Stimulated activated memory B cell treated with anti-CD40 and anti-IgM and Interleukin-4, amounts not matched to agents 10 μg/mL and 1 μg/mL and 100 μg/mL, for 72 hours (primary cell): ENCODE results near the gene CTTNBP2.

ENCODE experiments used
- ATAC-seq: fragments of 150-1000 bp; cut with Tn5 transposase; 2 replicates; pipeline ENCODE4 v1.10.0; 2021
- H3K27ac Mint-ChIP-seq: one replicate; pipeline ENCODE4 v1.8.0; 2022; ENCODE audit warnings: mild to moderate bottlenecking, mixed read lengths
- H3K27me3 Mint-ChIP-seq: one replicate; pipeline ENCODE4 v1.8.0; 2022; ENCODE audit warnings: mixed read lengths
- H3K36me3 Mint-ChIP-seq: one replicate; pipeline ENCODE4 v1.8.0; 2022; ENCODE audit warnings: mixed read lengths
- H3K4me1 Mint-ChIP-seq: one replicate; pipeline ENCODE4 v1.8.0; 2022; ENCODE audit warnings: mixed read lengths
- H3K4me3 Mint-ChIP-seq: one replicate; pipeline ENCODE4 v1.8.0; 2022; ENCODE audit warnings: mild to moderate bottlenecking, moderate library complexity, mixed read lengths
- H3K9me3 Mint-ChIP-seq: one replicate; pipeline ENCODE4 v1.8.0; 2022; ENCODE audit warnings: mixed read lengths

CTTNBP2 gene

DNA sequence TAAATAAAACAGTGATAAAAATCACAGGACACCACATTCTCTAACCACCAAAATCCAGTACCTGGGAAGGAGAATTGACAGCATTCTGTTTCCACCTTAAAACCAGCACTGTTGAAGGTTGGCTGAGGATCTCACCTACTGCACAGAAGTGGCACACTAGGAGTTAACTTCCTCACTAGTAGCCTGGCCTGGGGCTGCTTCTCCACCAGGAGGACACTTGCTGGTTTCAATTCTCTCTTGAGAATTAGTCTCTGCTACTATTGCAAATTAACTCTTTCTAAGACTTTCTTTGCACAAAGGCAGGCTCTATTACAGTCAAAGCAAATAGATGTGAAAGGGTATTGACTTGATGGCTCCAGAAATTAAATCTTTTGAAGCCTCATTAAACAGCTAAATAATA, 2.3 kb upstream of the CTTNBP2 start:
- ATAC-seq: no peak
- Mint-ChIP-seq H3K4me3 (no peak overlapping the region), H3K4me1 (peaks cover 16% of the 10 kb centered on the region), H3K27me3 (peaks cover 36% of the 10 kb centered on the region), H3K27ac (no peak overlapping the region), H3K9me3 (peaks cover 2% of the 10 kb centered on the region), H3K36me3 (no peaks in the 10 kb centered on the region)

DNA sequence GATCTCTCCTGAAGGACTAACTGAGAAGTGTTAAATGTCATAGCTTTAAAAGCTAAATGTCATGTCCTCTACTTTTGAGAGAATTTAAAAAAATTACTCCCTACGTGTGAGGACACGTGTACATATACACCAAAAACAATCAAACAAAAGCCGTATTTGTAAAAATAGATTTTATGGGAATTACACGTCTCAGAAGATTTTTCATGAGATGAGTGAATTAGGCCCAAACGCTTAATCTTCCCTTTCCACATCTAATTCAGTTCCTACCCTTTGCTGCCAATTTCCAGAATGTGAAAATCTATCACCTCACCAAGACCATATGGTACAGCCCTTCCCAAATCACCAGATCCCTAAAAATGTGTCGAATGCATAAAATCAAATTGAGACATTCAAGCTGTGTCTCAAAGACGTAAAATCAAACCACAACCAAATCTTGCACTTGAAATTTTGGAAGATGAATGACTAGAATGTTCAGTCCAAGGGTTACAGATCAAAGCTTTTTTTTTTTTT, 1.0 kb upstream of the CTTNBP2 start:
- Mint-ChIP-seq H3K4me3 (peak overlapping the region; percentile 70), H3K4me1 (peaks cover 16% of the 10 kb centered on the region), H3K36me3 (no peaks in the 10 kb centered on the region), H3K27me3 (peaks cover 36% of the 10 kb centered on the region), H3K9me3 (peaks cover 2% of the 10 kb centered on the region), H3K27ac (no peak overlapping the region)
- ATAC-seq: no peak

DNA sequence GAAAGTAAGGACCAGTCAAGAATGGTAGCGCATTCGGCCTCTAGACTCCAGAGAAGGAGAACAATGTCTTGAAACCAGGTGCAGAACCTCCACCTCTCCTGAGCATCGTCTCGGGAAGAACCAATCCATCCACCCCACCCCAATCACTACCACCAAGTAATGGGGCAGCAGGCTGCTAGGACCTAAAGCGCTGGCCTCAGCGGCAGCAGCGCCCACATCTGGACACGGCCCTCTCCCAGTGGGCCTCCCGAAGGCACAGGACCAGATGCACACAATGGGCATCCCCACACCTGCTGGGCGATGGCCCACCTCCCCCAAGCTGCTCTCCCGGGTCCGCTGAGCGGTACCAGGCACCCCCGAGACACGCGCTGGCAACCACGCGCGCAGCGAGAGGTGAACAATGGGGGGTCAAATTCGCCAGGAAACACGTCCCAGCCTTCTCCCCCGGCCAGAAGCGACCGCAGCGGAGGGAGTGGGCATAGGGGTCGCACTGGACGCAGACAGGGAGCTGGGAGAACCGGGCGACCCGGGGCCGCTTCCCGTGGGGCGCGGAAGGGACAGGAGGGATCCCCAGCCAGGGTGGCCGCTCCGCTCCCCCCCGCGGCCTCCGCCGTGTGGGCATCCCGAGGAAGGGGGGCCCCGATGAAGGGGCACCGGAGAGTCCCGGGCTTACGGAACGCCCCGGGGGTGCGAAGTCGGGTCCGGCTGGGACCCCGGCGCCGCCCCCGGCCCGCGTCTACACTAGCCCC, 506 bp downstream of the CTTNBP2 start:
- ATAC-seq: peak; percentile 61
- no peak overlapping the region for H3K27ac Mint-ChIP-seq
- H3K9me3 Mint-ChIP-seq: peaks cover 2% of the 10 kb centered on the region
- peaks cover 16% of the 10 kb centered on the region for H3K4me1 Mint-ChIP-seq
- H3K4me3 Mint-ChIP-seq: peak overlapping the region; percentile 27
- peaks cover 36% of the 10 kb centered on the region for H3K27me3 Mint-ChIP-seq
- H3K36me3 Mint-ChIP-seq: no peaks in the 10 kb centered on the region

DNA sequence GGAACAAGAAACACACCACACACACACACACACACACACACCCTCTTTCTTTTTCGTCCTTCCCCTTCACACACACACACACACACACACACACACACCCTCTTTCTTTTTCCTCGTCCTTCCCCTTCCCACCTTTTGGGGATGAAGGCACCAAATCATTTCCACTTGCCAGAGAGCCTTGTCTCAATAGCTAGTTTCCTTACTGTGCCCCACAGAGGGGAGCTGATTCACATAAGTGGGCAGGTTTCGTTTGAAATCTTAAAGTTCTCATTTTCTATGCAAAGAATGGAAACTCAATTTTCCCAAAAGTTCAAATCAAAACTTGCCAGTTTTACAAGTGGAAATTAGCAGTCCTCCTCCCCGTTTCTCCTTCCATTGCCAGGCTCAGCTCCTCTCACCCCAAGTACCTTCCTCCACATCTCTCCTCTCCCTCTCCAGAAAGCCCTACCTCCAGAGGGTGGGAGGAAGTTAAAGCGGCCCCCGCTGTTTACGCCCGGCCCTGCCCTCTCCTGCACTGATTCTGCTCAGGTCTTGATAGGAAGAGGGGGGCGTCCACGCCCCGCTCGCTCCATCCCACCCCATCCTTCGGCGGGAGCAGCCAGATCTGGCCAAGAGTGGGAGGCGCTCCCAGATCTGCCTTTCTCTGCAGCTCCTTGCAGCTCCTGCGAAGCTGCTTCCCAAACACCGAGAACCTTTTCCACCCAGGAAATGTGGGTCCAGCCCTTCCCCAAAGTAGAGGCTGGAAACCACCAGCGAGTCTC, 1.3 kb downstream of the CTTNBP2 start:
- Mint-ChIP-seq H3K36me3 (no peaks in the 10 kb centered on the region), H3K9me3 (peaks cover 2% of the 10 kb centered on the region), H3K27ac (no peak overlapping the region), H3K4me1 (peaks cover 16% of the 10 kb centered on the region), H3K4me3 (peak overlapping the region; percentile 27), H3K27me3 (peaks cover 36% of the 10 kb centered on the region)
- peak; percentile 35 for ATAC-seq

DNA sequence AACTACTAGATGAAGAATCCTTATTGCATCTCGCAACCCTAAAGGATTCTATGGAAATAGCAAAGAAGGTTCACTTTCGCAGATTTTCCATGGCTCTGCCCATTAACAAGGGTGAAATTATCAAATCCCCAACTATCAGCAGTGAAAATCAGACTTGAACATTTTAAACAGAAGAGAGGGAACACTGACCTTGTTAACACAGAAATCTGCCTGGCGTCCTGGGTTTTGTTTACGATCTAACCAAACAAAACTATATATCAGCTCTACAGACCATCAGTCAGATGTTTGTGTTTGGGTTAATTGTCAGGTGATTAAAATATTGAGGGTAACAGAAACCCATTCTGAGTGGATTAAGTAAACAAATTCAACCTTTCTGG, 1.9 kb downstream of the CTTNBP2 start:
- H3K4me1 Mint-ChIP-seq: peaks cover 16% of the 10 kb centered on the region
- H3K27ac Mint-ChIP-seq: no peak overlapping the region
- no peaks in the 10 kb centered on the region for H3K36me3 Mint-ChIP-seq
- peaks cover 36% of the 10 kb centered on the region for H3K27me3 Mint-ChIP-seq
- no peak overlapping the region for H3K4me3 Mint-ChIP-seq
- peaks cover 2% of the 10 kb centered on the region for H3K9me3 Mint-ChIP-seq
- ATAC-seq: no peak

DNA sequence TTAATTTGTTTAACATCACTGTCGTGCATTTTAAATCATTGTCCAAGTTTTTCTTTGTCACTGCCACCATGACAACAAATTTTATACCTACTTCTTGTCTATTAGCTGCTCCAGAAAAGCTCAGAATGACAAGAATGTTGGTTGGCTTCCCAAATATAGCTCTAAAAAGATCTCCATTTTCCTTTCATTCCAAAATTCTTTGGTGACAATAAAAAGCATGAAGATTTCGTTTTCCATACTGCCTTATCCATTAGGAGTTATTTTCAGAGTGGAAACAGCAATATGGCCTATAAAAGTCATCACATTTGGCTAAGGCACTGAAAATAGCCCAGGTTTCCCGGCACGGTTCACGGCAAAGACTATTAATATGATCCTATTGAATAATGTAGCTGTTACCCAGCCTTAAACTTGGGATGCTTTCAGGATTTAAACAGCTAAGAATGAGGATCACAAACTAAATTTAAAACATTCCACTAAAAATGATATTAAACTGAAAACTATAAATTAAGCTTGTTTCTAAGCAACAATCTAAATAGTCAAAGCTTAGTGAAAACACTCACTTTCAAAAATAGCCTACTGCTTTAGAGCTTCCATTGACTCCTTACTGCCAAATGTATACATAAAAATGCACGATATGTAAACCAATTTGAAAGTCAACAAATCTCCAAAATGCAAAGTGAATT, 2.7 kb downstream of the CTTNBP2 start:
- peaks cover 2% of the 10 kb centered on the region for H3K9me3 Mint-ChIP-seq
- ATAC-seq: no peak
- no peaks in the 10 kb centered on the region for H3K36me3 Mint-ChIP-seq
- peaks cover 36% of the 10 kb centered on the region for H3K27me3 Mint-ChIP-seq
- H3K4me3 Mint-ChIP-seq: no peak overlapping the region
- no peak overlapping the region for H3K27ac Mint-ChIP-seq
- H3K4me1 Mint-ChIP-seq: peaks cover 16% of the 10 kb centered on the region

DNA sequence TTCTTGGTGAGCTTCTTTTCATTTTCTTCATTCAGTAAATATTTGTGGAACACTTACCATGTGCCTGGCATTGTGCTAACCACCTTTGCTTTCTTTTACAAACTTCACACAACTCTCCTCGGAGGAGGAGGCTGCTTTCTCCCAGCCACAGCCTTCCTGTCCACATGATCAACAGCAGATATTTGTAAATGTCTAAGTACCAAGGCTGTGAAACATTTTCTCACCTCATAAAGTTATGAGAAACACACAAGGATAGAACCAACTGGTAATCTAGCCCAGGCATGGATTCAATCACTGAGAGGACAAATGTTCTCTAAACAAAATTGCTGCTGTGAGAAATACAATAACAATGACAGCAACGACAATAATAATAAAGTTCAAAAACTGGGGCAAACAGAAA, 3.9 kb downstream of the CTTNBP2 start:
- Mint-ChIP-seq H3K4me3 (no peak overlapping the region), H3K36me3 (no peaks in the 10 kb centered on the region), H3K4me1 (peaks cover 16% of the 10 kb centered on the region), H3K9me3 (peaks cover 2% of the 10 kb centered on the region), H3K27me3 (peaks cover 29% of the 10 kb centered on the region), H3K27ac (no peak overlapping the region)
- no peak for ATAC-seq

DNA sequence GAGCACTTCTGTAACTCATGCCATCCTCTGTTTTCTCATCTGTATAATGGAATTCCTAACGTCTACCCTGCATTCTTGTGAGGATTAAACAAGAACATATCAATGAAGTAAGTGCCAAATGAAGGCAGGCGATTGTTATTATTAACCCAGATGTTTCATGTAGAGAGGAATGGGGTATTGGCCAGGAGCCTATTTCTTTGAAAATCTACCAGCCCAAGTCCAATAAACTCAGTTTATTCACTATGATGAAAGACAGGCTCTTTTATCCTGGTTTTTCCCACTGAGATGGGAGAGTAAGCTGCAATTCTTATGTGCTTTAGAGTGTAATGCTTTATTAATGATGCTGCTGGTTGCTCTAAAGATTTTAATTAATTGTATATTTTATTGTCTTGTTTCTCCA, 9.6 kb downstream of the CTTNBP2 start:
- Mint-ChIP-seq H3K9me3 (no peaks in the 10 kb centered on the region), H3K4me1 (no peaks in the 10 kb centered on the region), H3K27me3 (peaks cover 8% of the 10 kb centered on the region), H3K4me3 (no peak overlapping the region), H3K36me3 (no peaks in the 10 kb centered on the region), H3K27ac (no peak overlapping the region)
- no peak for ATAC-seq

DNA sequence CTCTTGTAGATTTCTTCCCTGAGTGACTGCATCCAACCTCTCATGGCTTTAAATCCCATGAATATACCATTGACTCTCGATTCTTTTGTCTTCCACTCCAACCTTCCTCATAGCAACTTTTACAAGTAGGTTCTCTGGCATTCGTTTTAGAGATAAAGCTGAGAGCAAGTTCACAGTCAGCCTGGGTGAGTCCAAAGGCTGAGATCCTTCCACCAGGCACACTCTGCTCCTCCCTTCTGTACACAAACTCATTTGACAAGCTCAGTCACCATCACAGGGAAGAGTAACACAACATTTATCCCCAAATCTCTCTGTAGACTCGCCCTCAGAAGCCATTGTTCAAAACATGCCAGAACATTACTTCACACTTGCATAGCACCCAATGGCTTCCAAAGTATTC, 10.9 kb downstream of the CTTNBP2 start:
- Mint-ChIP-seq H3K4me1 (no peaks in the 10 kb centered on the region), H3K4me3 (no peak overlapping the region), H3K27ac (no peak overlapping the region), H3K9me3 (no peaks in the 10 kb centered on the region), H3K36me3 (no peaks in the 10 kb centered on the region), H3K27me3 (peaks cover 8% of the 10 kb centered on the region)
- no peak for ATAC-seq

DNA sequence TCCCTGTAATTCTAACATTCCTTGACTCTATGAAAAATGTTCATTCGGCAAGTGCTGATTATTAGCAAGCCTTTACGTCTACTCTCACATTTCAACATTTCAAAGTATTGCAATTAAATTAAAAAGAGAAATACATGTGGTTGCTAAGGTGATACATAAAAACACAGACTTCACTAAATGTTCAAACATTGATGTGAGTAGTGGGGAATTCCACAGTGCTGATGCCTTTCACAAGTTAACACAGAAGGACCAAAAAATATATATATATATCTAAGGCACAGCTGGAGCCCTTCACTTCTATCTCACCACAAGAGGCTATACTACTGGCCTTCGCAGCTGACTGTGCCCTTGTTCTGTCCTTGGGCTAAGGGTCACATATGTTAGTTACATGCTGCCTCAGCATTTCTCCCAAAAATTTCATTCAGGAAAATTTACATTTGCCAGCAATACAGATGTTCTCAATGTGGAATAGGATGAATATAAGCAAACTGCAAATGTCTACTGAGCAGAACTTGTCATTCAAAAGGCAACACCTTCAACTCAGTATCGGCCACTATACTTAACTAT, 13.9 kb downstream of the CTTNBP2 start:
- H3K36me3 Mint-ChIP-seq: no peaks in the 10 kb centered on the region
- H3K27ac Mint-ChIP-seq: no peak overlapping the region
- H3K9me3 Mint-ChIP-seq: no peaks in the 10 kb centered on the region
- no peaks in the 10 kb centered on the region for H3K4me1 Mint-ChIP-seq
- no peak for ATAC-seq
- H3K4me3 Mint-ChIP-seq: no peak overlapping the region
- peaks cover 8% of the 10 kb centered on the region for H3K27me3 Mint-ChIP-seq

DNA sequence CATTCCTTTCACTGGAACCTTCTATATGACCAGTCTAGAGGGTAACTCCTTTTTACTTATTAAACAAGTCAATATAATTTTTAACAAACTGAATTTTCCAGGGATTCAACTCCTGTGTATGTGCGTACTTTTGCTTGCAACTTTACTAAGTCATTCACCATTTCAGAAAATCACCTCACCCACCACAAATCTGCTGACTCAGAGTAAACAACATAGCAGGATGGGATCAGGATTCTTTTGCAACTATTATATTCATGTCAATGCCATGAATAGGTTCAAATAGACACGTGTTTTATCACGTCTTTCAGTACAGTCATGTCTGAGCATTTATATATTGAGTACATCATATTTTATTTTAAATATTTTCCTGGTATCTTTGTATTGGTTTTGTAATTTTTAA, 14.5 kb downstream of the CTTNBP2 start:
- H3K9me3 Mint-ChIP-seq: no peaks in the 10 kb centered on the region
- no peaks in the 10 kb centered on the region for H3K4me1 Mint-ChIP-seq
- H3K36me3 Mint-ChIP-seq: no peaks in the 10 kb centered on the region
- no peak overlapping the region for H3K4me3 Mint-ChIP-seq
- ATAC-seq: no peak
- peaks cover 8% of the 10 kb centered on the region for H3K27me3 Mint-ChIP-seq
- no peak overlapping the region for H3K27ac Mint-ChIP-seq

DNA sequence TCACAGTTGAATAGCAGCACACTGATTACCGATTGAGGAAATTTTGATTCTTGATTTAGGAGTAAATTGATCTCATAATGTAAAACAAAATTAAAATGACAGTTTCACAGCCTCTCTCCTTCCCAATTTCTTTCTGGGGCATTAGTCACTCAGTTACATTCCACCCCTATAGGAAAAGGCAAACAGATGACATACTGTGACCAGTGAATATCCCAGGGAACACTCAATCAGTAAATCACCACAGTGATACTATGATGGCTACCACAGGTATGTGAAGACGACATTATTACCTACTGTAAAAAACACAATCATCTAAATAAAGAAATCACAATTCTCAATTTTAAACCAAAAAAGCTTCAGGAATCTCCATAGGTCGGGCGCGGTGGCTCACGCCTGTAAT, 15.5 kb downstream of the CTTNBP2 start:
- no peaks in the 10 kb centered on the region for H3K36me3 Mint-ChIP-seq
- H3K9me3 Mint-ChIP-seq: no peaks in the 10 kb centered on the region
- ATAC-seq: no peak
- peaks cover 7% of the 10 kb centered on the region for H3K27me3 Mint-ChIP-seq
- H3K27ac Mint-ChIP-seq: no peak overlapping the region
- no peak overlapping the region for H3K4me3 Mint-ChIP-seq
- H3K4me1 Mint-ChIP-seq: no peaks in the 10 kb centered on the region

DNA sequence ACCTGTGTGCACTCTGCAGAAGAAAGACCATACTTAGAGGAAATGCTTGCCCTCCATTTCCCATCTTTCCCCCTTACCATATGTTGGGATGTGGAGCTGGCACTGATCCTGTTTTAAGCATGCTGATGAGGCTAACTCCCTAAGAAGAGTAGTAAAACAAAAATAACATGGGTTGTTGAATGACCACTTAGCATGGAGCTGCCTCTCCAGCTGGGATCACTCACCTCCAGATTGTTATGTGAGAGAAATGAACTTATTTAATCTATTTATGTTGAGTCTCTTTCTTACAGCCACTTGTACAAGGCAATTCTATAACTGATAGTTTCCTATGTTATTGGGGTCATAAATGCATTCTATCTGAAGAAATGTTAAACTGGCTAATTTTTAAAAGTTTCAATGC, 17.0 kb downstream of the CTTNBP2 start:
- Mint-ChIP-seq H3K4me1 (no peaks in the 10 kb centered on the region), H3K27me3 (no peaks in the 10 kb centered on the region), H3K9me3 (peaks cover 1% of the 10 kb centered on the region), H3K36me3 (no peaks in the 10 kb centered on the region), H3K4me3 (no peak overlapping the region), H3K27ac (no peak overlapping the region)
- ATAC-seq: no peak

DNA sequence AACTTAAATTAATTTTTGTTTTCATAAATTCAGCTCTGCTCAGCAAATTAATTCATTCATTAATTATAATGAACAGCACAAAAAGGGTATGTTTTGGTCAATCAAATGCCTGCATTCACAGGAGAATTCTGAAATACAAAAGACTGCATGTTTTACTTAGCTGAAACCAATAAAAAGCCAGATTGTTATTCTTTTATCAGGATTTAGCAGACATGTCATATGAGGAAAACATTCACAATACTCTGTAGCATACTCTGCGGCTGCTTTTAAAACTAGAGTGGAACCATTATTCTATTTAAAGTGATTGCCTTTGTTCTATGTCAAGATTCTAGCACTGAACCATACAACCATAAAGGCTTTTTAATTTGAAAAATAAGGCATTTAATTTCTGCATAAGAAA, 19.1 kb downstream of the CTTNBP2 start:
- Mint-ChIP-seq H3K27me3 (no peaks in the 10 kb centered on the region), H3K36me3 (no peaks in the 10 kb centered on the region), H3K4me1 (no peaks in the 10 kb centered on the region), H3K27ac (no peak overlapping the region), H3K9me3 (peaks cover 2% of the 10 kb centered on the region), H3K4me3 (no peak overlapping the region)
- no peak for ATAC-seq

DNA sequence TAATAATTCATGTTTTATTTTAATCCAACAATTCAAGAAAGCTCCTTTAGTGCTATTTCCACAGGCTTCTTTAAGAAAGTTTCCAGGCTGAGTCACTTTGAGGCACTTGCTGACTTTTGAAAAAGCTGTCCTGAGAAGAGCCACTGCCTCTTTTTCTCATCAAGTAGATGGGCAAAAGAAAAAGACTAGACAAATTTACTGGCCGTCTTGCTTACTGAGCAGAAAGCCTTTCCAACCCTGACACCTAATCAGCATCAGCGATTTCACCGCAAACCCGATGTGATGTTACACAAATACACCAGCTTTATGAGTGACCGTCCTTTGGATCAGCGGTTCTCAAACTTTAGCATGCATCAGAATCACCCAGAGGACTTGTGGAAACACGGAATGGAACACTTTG, 24.3 kb downstream of the CTTNBP2 start:
- Mint-ChIP-seq H3K27me3 (no peaks in the 10 kb centered on the region), H3K27ac (no peak overlapping the region), H3K4me3 (no peak overlapping the region), H3K9me3 (peaks cover 2% of the 10 kb centered on the region), H3K4me1 (no peaks in the 10 kb centered on the region), H3K36me3 (no peaks in the 10 kb centered on the region)
- ATAC-seq: no peak
